Measurements from ENCODE around the gene PDK3.

GRCh38 chrX:24480400-24480865, 15.3 kb downstream of the PDK3 start:
- TF ChIP-seq CTCF (IDR thresholded peaks at IDR 0.05 in 8 of 11, conservative IDR thresholded peaks at IDR 0.05 in 3 of 11) (no peak), POLR2AphosphoS5 (IDR thresholded peaks at IDR 0.05) (no peak), POLR2A (IDR thresholded peaks at IDR 0.05) (no peak)

Data from spleen (tissue), 7 donors.